SH-SY5Y (cell line): ENCODE results near the gene RMND5A.

Experiments used
- GATA2 ChIP-seq: IDR thresholded peaks from 2 replicates; pipeline ENCODE4 v1.6.1; 2011; ENCODE audit warnings: mild to moderate bottlenecking, low read depth, low read length
- GATA3 ChIP-seq: IDR thresholded peaks from 2 replicates; pipeline ENCODE4 v1.6.1; 2011; ENCODE audit warnings: low read depth, mild to moderate bottlenecking, low read length, moderate library complexity

GRCh38 chr2:86686905-86687304, 33.2 kb upstream of the RMND5A start:
- TF ChIP-seq GATA2 (no peak), GATA3 (no peak)
